GM21737 (cell line): ENCODE data around the gene HOXB4.

Experiments
- ATAC-seq: cut with Tn5 transposase; IDR thresholded peaks from one replicate; pipeline ENCODE4 v1.9.1; 2021; ENCODE audit warnings: mild to moderate bottlenecking, moderate library complexity; ENCODE audit not compliant: unreplicated experiment

The HOXB4 gene

GRCh38 chr17:48590607-48591161 lies 12.5 kb upstream of the HOXB4 start:
- ATAC-seq, result no peak

DNA sequence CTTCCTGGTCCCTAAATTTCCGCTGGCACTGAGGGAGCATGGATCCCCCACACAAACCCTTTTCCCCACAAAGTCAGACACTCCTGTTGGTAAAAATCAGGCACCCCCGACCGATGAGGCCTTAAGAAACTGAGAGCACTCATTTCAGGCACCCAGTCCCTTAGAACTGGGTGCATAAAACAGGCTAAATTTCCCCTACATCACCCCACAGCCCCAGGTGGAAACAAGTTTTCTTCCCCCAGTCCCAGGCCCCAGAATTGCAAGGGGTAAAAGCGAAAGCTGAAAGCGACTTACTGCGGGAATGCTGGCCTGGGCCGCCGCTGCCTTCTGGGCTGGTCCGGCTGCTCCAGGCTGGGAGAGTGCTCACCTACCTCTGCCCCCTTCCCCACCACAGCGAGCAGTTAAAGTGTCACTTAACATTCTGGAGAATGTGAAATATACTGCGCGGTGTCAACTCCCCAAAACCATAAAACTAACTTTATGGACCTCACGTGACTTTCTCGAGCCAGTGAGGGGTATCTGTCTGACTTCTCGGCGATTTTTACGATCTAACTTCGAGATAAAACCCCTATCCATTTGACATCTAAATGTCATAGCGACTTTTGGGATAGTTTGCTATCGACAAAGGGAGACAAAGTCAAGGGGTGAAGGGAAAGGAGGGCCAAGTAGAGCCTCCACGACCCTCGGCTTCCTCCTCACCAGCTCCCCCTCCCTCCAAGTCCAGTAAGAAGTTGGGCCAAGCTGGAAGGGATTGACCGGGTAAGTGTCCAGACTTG lies 11.9 kb upstream of the HOXB4 start, which contains the start of gene HOXB3:
HOXB3 (minus strand) TSS at position 411 of the 776 bp plus-strand sequence. CDS start 37,767 bp downstream, outside the sequence.
- no peak for ATAC-seq

GRCh38 chr17:48589060-48589830 lies 11.1 kb upstream of the HOXB4 start:
- no peak for ATAC-seq

GRCh38 chr17:48588528-48588927 lies 10.4 kb upstream of the HOXB4 start:
- no peak for ATAC-seq

GRCh38 chr17:48588074-48588415 lies 9.9 kb upstream of the HOXB4 start:
- no peak for ATAC-seq

DNA sequence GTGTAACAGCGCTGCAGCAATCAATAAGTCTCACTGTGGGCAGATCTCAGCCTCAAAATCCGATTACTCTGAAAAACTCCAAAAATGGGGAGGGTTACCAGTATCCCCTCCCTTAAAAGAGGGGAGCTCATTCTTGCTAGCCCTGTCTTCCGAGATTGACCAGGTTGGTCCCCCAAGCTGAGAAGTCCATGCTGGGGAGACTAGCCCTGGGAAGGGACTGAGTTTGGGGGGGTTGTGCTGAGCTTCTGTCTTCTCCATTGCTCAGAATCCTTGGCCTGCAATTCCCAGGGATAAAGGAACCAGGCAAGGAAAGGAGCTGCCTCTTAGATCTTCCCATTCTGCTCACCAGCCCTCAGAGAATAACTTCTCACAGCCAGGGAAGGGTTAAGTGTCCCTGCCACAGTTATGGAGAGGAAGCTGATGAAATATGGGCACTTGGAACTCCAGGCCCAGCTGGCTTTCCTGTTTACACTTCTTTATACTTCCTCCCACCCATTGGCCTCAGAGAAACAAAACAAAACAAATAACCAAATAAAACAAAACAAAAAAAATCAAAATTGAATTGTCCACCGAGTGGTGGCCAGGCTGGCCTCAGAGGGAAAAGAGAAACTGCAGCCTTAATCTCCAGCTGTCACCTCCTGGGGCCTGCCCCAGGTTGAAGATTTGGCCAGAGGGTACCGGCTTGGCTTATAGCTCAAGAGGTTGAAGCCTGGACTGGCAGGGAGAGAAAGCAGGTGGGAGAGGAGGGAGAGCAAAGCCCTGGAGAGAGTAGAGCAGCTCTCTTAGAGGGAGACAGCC lies 9.3 kb upstream of the HOXB4 start:
- no peak for ATAC-seq

DNA sequence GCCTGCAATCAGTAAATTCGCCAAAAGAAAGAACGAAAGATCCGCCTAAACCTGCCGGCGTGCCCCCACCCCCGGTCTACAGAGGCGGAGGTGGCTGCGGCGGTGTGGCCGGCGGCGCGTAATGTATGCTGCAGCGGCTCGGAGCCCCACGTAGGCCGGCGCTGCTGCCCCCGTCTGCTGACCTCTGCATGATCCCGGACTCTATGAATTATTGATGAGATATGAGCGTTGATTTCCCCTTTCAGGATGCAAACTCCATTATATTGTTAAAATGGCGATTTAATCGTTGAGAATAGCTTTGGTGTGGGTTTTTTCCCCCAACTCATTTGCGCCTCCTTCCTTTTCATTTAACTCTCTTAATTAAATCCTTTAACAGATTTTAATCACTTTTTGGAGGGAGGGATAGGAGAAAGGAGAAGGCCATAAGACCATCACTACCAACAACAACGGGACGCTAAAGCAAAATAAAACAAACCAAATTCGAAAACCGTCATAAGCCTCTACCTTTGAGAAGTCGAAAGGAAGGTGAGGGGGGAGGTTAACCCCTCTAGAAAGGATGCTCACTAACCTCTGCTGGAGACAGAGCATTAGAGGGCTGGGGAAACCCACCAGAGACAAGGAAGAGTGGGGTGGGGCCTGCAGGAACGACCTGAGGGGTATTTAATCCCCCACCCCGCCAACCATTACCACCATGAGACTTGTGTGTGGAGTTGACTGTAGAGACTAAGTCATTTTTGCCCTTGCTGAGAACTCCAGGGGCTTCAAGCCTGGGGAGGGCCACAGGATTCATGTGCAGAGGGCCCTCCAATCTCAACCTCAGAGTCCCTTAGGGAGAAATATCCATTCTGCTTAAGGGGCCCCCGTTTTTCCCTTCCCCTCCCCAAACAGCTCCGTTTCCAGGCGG lies 8.5 kb upstream of the HOXB4 start:
- no peak for ATAC-seq

- no peak for ATAC-seq
Measured at GRCh38 chr17:48584223-48584741, 6.1 kb upstream of the HOXB4 start.

- ATAC-seq, result no peak
Measured at GRCh38 chr17:48583708-48584222, 5.6 kb upstream of the HOXB4 start.

DNA sequence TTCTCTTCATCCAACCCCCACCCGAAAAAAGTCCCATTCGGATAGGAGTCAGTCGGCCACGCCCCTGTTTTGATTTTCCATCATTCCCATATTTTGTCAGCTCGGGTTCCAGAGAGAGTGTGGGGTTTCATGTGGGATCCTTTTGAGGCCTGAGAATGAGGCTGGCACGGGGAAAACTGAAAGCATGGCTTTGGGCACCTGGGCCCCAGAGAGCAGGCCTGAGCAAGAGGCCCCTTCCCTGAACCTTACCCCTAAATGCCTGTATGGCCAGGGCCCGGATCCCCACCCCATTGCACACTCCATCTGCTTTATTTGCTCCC lies 4.6 kb upstream of the HOXB4 start:
- no peak for ATAC-seq

- no peak for ATAC-seq
Measured at GRCh38 chr17:48579760-48580554, 1.8 kb upstream of the HOXB4 start.

GRCh38 chr17:48579471-48579759 lies 1.3 kb upstream of the HOXB4 start:
- no peak for ATAC-seq

DNA sequence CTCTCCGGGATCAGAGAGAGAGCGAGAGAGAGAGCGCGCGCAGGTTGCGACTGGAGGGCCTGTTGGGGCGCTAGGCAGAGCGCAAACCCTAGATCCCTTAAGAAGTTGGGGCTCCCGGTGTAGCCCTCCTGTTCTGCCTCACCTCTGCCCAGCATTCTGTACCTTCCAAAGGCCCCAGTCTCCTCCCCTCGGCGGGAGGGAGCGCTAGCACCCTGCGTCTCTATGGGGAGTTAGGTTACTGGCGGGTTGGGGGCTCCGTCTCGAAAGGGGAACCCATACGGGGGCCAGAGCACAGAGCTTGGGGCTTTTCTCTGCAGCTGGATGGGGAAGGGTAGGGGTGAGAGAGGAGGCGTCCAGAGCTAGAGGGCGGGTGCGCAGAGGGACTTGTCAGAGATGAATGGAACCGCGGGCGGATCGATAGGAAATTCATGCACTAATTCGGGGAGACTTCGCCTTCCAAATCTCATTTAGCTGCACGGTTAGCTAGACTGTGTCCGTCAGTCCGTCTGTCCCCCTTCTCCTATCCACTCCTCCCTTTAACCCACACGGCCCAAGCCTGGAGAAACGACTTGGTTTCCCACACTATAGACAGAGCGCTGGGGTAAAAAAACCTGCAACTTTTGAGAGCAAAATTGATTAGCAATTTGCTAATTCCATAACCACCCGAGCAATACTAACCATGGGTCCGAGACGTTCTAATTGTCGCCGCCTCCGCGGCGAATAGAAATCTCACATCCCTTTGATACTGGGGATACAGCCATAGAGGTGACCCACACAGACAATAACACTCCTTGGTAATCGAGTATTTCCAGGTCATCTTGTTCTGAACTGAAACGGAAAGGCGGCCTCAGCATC lies 693 bp upstream of the HOXB4 start:
- no peak for ATAC-seq

DNA sequence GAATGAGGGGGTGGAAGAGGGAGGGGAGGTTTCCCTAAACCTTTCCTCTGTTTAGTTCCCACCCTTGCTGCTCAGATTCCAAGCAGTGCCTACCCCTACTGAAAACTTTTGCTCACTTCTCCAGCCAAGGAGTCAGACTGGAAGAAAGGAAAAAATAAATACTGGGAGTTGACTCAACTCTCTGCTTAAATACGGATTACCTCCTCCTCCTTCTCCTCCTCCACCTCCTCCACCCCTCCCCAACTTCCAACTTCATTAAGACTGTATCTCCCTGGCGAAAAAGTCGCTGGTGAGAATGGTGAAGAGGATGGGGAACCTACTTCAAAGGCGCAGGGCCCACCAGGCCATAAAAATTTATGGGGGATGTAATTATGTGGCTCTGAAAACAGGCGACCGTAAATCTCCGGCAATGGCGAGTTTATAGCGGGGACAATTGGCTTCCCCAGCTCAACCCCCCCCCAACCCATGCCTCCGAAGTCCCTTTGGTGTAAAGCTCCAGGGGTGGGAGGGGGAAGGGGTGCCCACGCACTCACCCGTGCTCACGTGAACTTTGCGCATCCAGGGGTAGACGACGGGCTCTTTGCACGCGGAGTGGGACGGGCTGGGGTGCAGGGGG lies 712 bp downstream of the HOXB4 start:
- ATAC-seq, result no peak

DNA sequence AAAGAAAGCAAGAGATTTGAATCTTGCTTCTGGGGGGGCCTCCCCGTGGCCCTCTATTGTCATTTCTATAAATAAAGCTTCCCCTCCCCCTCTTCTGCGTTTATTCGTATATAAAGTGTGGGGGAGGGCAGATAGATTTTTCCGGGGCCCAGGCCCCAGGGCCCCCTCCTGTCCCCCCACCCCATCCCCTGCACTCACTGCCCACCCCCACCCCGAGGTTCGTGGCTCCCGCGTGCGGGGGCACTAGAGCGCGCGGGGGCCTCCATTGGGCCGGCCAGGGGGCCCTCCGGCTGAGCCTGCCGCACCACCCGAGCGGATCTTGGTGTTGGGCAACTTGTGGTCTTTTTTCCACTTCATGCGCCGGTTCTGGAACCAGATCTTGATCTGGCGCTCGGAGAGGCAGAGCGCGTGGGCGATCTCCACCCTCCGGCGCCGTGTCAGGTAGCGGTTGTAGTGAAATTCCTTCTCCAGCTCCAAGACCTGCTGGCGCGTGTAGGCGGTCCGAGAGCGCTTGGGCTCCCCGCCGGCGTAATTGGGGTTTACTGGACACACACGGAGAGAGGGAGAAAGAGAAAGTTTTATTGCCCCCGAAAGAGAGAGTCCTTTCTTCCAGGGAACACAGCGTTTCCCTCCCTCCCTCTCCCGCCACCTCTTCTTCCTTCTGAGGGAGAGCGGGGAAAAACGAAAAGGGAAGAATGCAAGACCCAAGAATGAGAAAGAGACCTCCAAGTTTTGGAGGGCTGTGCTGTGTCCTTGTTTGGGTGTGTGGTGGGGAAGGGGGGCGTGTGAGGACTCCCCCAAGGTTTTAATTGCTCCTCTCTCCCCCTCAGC lies 1.5 kb downstream of the HOXB4 start:
- ATAC-seq, result no peak

DNA sequence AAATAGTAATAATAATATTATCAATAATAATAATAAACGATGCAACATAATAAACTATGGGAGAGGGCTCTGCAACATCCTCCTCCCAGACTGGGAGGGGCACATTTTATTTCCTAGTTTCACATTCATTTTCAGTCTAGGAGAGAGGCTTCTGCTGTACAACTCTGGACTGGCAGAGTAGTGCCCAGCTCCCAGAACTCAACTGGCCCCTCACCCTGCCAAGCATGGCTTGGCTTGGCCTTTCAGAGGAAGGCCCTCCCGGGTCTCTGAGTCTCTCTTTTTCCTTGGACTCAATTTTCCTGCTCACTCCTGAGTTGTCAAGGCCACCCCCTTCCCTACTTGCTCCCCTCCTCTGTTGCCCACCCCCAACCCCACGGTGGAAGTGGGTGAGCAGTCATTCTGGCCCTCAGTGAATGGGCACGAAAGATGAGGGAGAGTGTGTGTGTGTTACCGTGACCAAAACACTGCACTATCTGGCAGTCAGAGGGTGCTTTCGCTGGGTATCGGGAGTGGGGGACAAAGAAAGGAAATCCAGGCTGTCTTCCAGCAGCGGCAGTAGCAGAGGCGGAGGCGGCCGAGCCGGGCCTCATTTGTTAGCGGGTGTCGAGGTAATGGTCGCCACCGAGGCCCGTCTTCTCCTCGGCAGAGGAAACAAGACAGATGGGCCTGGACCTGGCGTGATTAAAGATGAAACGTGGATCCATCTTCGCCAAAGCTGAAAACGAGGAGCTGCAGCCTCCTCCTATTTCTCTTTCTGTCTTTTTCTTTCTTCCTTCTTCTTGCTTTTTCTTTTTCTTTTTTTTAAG lies 2.3 kb downstream of the HOXB4 start:
- ATAC-seq, result no peak
